GM12878 (cell line): Measurements from ENCODE around the gene CXCL14. TPM values are rescaled to one million over a fixed set of nuclear protein-coding genes. Genes with fewer than 3 reads are reported as not detected.

ENCODE experiments used
- ATAC-seq: fragments of 200-7000 bp; cut with Tn5 transposase; 3 replicates; pipeline ENCODE4 v1.9.1; 2020; ENCODE audit warnings: mild to moderate bottlenecking, moderate library complexity
- BruUV-seq: library from RNA; stranded (reverse); fragments of 400-500 nt; replicated peaks from 2 replicates; lab custom pipeline; 2021; lab: Mats Ljungman, UMichigan
- CTCF ChIA-PET: fragments of 300-600 bp; sonication (Branson Sonifier 250); formaldehyde crosslinking; extraction: SDS; loops from one replicate; lab custom pipeline; 2021; ENCODE audit warnings: inconsistent platforms; lab: Yijun Ruan, JAX
- POLR2A ChIA-PET: fragments of 350-600 bp; formaldehyde crosslinking; extraction: SDS; loops from one replicate; lab custom pipeline; 2021; ENCODE audit warnings: inconsistent platforms; lab: Charles Lee
- RAD21 ChIA-PET: fragments of 300-600 bp; sonication (Branson Sonifier 250); formaldehyde crosslinking; loops from one replicate; lab custom pipeline; 2023; ENCODE audit warnings: antibody characterized with exemption; ENCODE audit not compliant: unreplicated experiment; lab: Charles Lee
- SMC1A ChIA-PET: fragments of 300-600 bp; sonication (Branson Sonifier 250); formaldehyde crosslinking; loops from one replicate; lab custom pipeline; 2023; ENCODE audit not compliant: unreplicated experiment, uncharacterized antibody; lab: Charles Lee
- DNase-seq: peaks from one replicate; pipeline ENCODE4 v3.0.0-alpha.2; 2011; ENCODE audit warnings: low read depth, low spot score
- FAIRE-seq: peaks from 3 replicates; lab custom pipeline; 2011; peaks lifted over from hg19 to GRCh38; lab: Jason Lieb, UNC
- H2AFZ ChIP-seq: 2 replicates; pipeline ENCODE4 v1.6.0; 2011; ENCODE audit warnings: low read depth, low read length, control low read depth; ENCODE audit not compliant: control insufficient read depth
- H3K27ac ChIP-seq: 2 replicates; pipeline ENCODE4 v1.5.1; 2011; ENCODE audit warnings: control low read depth; ENCODE audit not compliant: control insufficient read depth, insufficient read depth
- H3K27me3 ChIP-seq, 2 experiments: replicated peaks in 1 of 2; 2 replicates each; pipeline versions ENCODE4 v1.6.0 to v1.6.1; 2011; ENCODE audit warnings: low read length in 1 of 2; ENCODE audit not compliant: control insufficient read depth in 2 of 2, insufficient read depth in 2 of 2
- H3K36me3 ChIP-seq, 2 experiments: 2 replicates each; pipeline ENCODE4 v1.5.1; 2011; ENCODE audit warnings: low read length in 1 of 2; ENCODE audit not compliant: control insufficient read depth in 2 of 2, insufficient read depth in 2 of 2
- H3K4me1 ChIP-seq: 2 replicates; pipeline ENCODE4 v1.6.1; 2011; ENCODE audit warnings: mild to moderate bottlenecking, low read length, moderate library complexity, mixed read lengths; ENCODE audit not compliant: control insufficient read depth, insufficient read depth
- H3K4me2 ChIP-seq: 2 replicates; pipeline ENCODE4 v1.6.0; 2011; ENCODE audit warnings: control low read depth; ENCODE audit not compliant: control insufficient read depth, insufficient read depth
- H3K4me3 ChIP-seq: fragments of 200-600 bp; sonication (generic); 2 replicates; pipeline ENCODE4 v1.5.1; 2016
- H3K79me2 ChIP-seq: 2 replicates; pipeline ENCODE4 v1.6.0; 2011; ENCODE audit warnings: low read length; ENCODE audit not compliant: control insufficient read depth, insufficient read depth
- H3K9ac ChIP-seq: 2 replicates; pipeline ENCODE4 v1.8.0; 2011; ENCODE audit warnings: low read length, control low read depth, mixed read lengths; ENCODE audit not compliant: control insufficient read depth, insufficient read depth
- H3K9me3 ChIP-seq: replicated peaks from 3 replicates; pipeline ENCODE4 v1.5.1; 2011; ENCODE audit warnings: mild to moderate bottlenecking, low read length; ENCODE audit not compliant: control insufficient read depth, insufficient read depth
- H4K20me1 ChIP-seq: 2 replicates; pipeline ENCODE4 v1.6.0; 2011; ENCODE audit not compliant: control insufficient read depth, insufficient read depth
- FOXM1 ChIP-seq: IDR thresholded peaks from 2 replicates; pipeline ENCODE4 v1.6.1; 2012; ENCODE audit warnings: low read depth, mild to moderate bottlenecking, inconsistent platforms, low read length, moderate library complexity
- HCFC1 ChIP-seq: fragments of 150-350 bp; IDR thresholded peaks from 2 replicates; pipeline ENCODE4 v1.6.1; 2014; ENCODE audit warnings: low read length
- KLF5 ChIP-seq: fragments of 450-650 bp; IDR thresholded peaks from 2 replicates; pipeline ENCODE4 v1.6.1; 2014; ENCODE audit warnings: mild to moderate bottlenecking; ENCODE audit not compliant: partially characterized antibody
- MTA2 ChIP-seq: fragments of 450-650 bp; IDR thresholded peaks from 2 replicates; pipeline ENCODE4 v1.6.1; 2016; ENCODE audit warnings: low read depth, mild to moderate bottlenecking, moderate library complexity
- NBN ChIP-seq: fragments of 450-650 bp; IDR thresholded peaks from 2 replicates; pipeline ENCODE4 v1.6.1; 2016
- PAX8 ChIP-seq: fragments of 450-650 bp; IDR thresholded peaks from 2 replicates; pipeline ENCODE4 v1.6.1; 2017; ENCODE audit warnings: mild to moderate bottlenecking, moderate library complexity
- RAD21 ChIP-seq: IDR thresholded peaks from 2 replicates; pipeline ENCODE4 v1.6.1; 2011; ENCODE audit warnings: mild to moderate bottlenecking, low read depth, low read length, moderate library complexity; ENCODE audit not compliant: insufficient read depth
- RELB ChIP-seq: fragments of 450-650 bp; IDR thresholded peaks from 2 replicates; pipeline ENCODE4 v1.6.1; 2017; ENCODE audit warnings: low read depth, mild to moderate bottlenecking, moderate library complexity
- REST ChIP-seq: IDR thresholded peaks from 2 replicates; pipeline ENCODE4 v1.6.1; 2012; ENCODE audit warnings: mild to moderate bottlenecking, low read depth, low read length
- RFX5 ChIP-seq: IDR thresholded peaks from 2 replicates; pipeline ENCODE4 v1.6.1; 2011; ENCODE audit warnings: low read depth, low read length, improper control_type of control experiment
- SIN3A ChIP-seq: IDR thresholded peaks from 2 replicates; pipeline ENCODE4 v1.6.1; 2012; ENCODE audit warnings: low read depth, low read length, improper control_type of control experiment
- SMAD5 ChIP-seq: IDR thresholded peaks from 2 replicates; pipeline ENCODE4 v1.6.1; 2016; ENCODE audit warnings: antibody characterized with exemption, low read depth
- TCF3 ChIP-seq: IDR thresholded peaks from 2 replicates; pipeline ENCODE4 v1.6.1; 2012; ENCODE audit warnings: low read depth, mild to moderate bottlenecking, low read length, borderline replicate concordance; ENCODE audit not compliant: insufficient read depth
- WGBS: methylation state at CpG from one replicate; pipeline ENCODE4 v1.1.6; 2016; ENCODE audit warnings: low lambda C conversion rate; ENCODE audit not compliant: insufficient replicate concordance, insufficient coverage; ENCODE audit errors: missing lambda C conversion rate; 5-methylcytosine and 5-hydroxymethylcytosine counted together
- in situ Hi-C: fragments of 300-500 bp; cut with MboI; formaldehyde crosslinking; loops from 9 replicates; pipeline ENCODE4 v1.14.3; 2018; ENCODE audit warnings: mixed read lengths
- intact Hi-C: fragments of 100-400 bp; cut with micrococcal nuclease; formaldehyde crosslinking; loops from one replicate; pipeline ENCODE4 v1.14.2; 2022; ENCODE audit not compliant: unreplicated experiment
- polyA plus RNA-seq, 11 experiments: library from polyadenylated mRNA; depleted of rRNA in 4 of 11; unstranded in 6 of 11; stranded (reverse) in 5 of 11; fragments of >200 nt; fragmentation: Nextera tagmentation in 4 of 11; fragmentation: Illumina TruSeq in 1 of 11; extraction: Ambion mirVana in 4 of 11; extraction: Trizol in 1 of 11; gene quantifications; 1 replicate in 1 of 11; 2 replicates in 10 of 11; pipeline versions ENCODE4 v1.2.1 to v1.2.3, GENCODE V29; 2011 to 2016; ENCODE audit warnings: inconsistent platforms in 2 of 11, missing spikeins in 2 of 11, low read depth in 1 of 11
- total RNA-seq, 4 experiments: library from RNA; depleted of rRNA in 3 of 4; stranded (reverse); fragments of >200 nt in 3 of 4; fragmentation: Illumina TruSeq in 1 of 4; extraction: Trizol in 1 of 4; gene quantifications; 2 replicates each; pipeline versions ENCODE4 v1.2.1 to v1.2.3, GENCODE V29; 2013 to 2021
- TF ChIP-seq, protein P1 (sequence below): fragments of 150-350 bp; IDR thresholded peaks from 2 replicates; pipeline ENCODE4 v1.6.1; 2014; ENCODE audit warnings: mild to moderate bottlenecking, low read depth, low read length

The CXCL14 gene
- total and polyA plus RNA-seq, 10 of the 15 experiments (the other 5 are each of a cell fraction or from before 2014, with no cell fraction given), result 0.05 TPM; not detected in 9

DNA sequence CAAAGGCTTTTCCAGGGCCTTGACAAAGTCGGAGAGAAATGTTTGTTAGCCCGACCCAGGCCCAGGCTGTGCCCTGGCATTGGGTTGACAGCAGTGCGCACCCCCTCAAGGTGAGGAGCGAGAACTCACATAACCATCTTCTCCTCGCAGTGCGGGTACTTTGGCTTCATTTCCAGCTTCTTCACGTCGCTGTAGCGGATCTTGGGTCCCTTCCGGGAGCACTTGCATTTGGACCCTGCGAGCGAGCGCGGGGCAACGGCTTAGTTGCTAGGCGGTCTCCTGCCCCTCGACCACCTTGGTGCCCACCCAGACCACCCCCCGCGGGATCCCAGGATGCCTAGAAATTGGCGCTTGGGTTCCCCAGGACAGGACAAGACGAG lies 496 bp downstream of the CXCL14 start:
- in situ Hi-C loops (no loop called here), intact Hi-C loops (no loop called here)
- no peak for DNase-seq
- Histone ChIP-seq H3K4me1 (no peaks in the 10 kb centered on the region; the same call in 1 of the 2 replicates), H3K36me3 (no peaks in the 10 kb centered on the region), H2AFZ (no peak overlapping the region), H3K27ac (no peak overlapping the region), H3K4me2 (no peak overlapping the region), H3K79me2 (no peaks in the 10 kb centered on the region), H3K9ac (no peak overlapping the region), H3K9me3 (no peaks in the 10 kb centered on the region; the same call in 2 of the 3 replicates), H4K20me1 (no peaks in the 10 kb centered on the region), H3K27me3 (peaks cover 0 to 16% of the 10 kb centered on the region in 2 experiments), H3K4me3 (no peak overlapping the region)
- no peak for FAIRE-seq
- ChIA-PET CTCF (interaction anchor here (2.4 kb wide), 1 partner anchor 12 kb away, joined by 12 read pairs; no protein-coding TSS in a partner anchor), RAD21 (no interaction called here), POLR2A (no interaction called here), SMC1A (no interaction called here)
- ATAC-seq, result no peak
- no peak for TF ChIP-seq HCFC1
- no peak for TF ChIP-seq SMAD5
- no peak for TF ChIP-seq RAD21
- no peak for TF ChIP-seq SIN3A
- no peak for TF ChIP-seq KLF5
- no peak for TF ChIP-seq RFX5
- no peak for TF ChIP-seq FOXM1
- TF ChIP-seq PAX8, result no peak
- TF ChIP-seq RELB, result no peak
- TF ChIP-seq REST, result no peak
- no peak for TF ChIP-seq NBN
- TF ChIP-seq TCF3, result no peak
- TF ChIP-seq, protein P1, sequence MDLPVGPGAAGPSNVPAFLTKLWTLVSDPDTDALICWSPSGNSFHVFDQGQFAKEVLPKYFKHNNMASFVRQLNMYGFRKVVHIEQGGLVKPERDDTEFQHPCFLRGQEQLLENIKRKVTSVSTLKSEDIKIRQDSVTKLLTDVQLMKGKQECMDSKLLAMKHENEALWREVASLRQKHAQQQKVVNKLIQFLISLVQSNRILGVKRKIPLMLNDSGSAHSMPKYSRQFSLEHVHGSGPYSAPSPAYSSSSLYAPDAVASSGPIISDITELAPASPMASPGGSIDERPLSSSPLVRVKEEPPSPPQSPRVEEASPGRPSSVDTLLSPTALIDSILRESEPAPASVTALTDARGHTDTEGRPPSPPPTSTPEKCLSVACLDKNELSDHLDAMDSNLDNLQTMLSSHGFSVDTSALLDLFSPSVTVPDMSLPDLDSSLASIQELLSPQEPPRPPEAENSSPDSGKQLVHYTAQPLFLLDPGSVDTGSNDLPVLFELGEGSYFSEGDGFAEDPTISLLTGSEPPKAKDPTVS, result no peak
- no peak for TF ChIP-seq MTA2
- no TSS peak for BruUV-seq
- WGBS, result 42% methylated on average over 21 of the region's 21 CpGs
